ENCODE results near the gene SFMBT2.
"Not testable (repeated sequence)": the region's sequence is repeated elsewhere in the genome, so short reads cannot be mapped to it uniquely, and the experiment has no call there.

SFMBT2 gene

DNA sequence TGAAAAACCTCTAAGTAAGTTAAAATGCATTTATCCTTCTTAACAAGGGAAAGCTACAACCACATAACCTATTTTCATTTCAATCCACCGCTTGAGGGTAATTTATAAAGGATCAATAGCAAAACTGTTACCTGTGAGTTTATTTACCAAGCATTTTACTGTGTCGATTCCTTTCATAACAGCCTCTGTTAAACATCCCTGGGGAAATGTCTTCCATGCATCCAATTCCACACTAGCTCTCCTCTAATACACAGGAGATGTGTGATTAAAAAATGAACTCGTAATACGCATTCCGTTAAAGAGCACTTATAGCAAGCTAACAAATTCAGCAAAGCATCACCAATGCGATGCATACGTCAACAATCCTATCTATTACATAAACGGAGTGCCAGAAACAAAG lies 185.7 kb downstream of the SFMBT2 start:
- ChIA-PET CTCF (no interaction called here), POLR2A (no interaction called here)
- DNase-seq (ENCODE audit: low read depth, low spot score): no peak
- no peak overlapping the region for H3K4me3 ChIP-seq (ENCODE audit: low read depth, low read length)
- TF ChIP-seq, protein P1, sequence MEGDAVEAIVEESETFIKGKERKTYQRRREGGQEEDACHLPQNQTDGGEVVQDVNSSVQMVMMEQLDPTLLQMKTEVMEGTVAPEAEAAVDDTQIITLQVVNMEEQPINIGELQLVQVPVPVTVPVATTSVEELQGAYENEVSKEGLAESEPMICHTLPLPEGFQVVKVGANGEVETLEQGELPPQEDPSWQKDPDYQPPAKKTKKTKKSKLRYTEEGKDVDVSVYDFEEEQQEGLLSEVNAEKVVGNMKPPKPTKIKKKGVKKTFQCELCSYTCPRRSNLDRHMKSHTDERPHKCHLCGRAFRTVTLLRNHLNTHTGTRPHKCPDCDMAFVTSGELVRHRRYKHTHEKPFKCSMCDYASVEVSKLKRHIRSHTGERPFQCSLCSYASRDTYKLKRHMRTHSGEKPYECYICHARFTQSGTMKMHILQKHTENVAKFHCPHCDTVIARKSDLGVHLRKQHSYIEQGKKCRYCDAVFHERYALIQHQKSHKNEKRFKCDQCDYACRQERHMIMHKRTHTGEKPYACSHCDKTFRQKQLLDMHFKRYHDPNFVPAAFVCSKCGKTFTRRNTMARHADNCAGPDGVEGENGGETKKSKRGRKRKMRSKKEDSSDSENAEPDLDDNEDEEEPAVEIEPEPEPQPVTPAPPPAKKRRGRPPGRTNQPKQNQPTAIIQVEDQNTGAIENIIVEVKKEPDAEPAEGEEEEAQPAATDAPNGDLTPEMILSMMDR (IDR thresholded peaks at IDR 0.05; ENCODE audit: insufficient read depth, low read length, missing control alignments): no peak

- ChIA-PET POLR2A (no interaction called here), CTCF (interaction anchor here (0.9 kb wide), 1 partner anchor 9 kb away, joined by 3 read pairs; no protein-coding TSS in a partner anchor)
- DNase-seq (ENCODE audit: low read depth, low spot score): no peak
- TF ChIP-seq, protein P1 (IDR thresholded peaks at IDR 0.05; ENCODE audit: insufficient read depth, low read length, missing control alignments): no peak
- H3K4me3 ChIP-seq (ENCODE audit: low read depth, low read length): no peak overlapping the region
Observed at GRCh38 chr10:7218968-7219367, 191.9 kb downstream of the SFMBT2 start.

DNA sequence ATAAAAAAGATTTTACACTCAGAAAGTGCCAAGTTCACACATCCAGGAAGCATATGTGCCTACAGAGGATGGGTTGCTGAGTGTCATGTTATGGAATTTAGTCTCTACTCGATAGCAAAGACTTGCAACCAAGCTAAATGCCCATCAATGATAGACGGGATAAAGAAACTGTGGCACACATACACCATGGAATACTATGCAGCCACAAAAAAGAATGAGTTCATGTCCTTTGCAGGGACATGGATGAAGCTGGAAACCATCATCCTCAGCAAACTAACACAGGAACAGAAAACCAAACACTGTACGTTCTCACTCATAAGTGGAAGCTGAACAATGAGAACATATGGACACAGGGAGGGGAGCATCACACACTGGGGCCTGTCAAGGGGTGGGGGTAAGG lies 198.1 kb downstream of the SFMBT2 start:
- H3K4me3 ChIP-seq (ENCODE audit: low read depth, low read length); CTCF ChIA-PET; POLR2A ChIA-PET; DNase-seq (ENCODE audit: low read depth, low spot score): not testable (repeated sequence)

DNA sequence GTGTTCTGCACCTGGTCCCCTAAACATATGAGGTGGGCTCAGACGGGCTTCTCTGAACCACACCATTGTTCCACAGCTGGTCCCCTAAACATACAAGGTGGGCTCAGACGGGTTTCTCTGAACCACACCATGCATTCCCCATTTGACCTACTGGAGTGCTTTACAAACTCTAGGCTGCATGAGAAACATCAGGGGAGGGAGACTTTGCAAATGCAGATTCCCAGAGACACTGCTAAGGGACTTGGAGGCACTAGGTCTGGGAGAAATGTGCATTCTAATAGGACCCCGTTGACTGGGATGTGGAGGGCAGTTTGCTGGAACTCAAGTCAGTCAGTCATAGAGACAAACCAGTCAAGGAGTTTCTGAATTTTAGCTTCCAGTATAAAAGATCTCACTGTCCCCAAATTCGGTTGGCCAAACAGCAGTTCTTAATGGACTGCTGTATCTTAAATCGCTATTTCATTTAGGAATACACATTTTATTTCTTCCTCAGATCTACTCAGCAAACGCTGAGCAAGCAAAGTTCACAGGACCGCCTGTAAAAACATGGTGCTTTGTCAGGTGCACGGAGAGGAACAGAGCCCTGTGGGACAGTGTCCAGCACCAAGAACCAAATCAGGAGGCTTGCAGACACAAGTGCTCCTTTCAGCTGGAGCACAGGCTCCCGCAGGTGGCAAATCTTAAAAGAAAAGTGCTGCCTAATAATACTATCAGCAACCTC lies 198.8 kb downstream of the SFMBT2 start:
- POLR2A ChIA-PET: no interaction called here
- no peak overlapping the region for H3K4me3 ChIP-seq (ENCODE audit: low read depth, low read length)
- TF ChIP-seq, protein P1 (IDR thresholded peaks at IDR 0.05; ENCODE audit: insufficient read depth, low read length, missing control alignments): no peak
- no peak for DNase-seq (ENCODE audit: low read depth, low spot score)
- CTCF ChIA-PET: no interaction called here

DNA sequence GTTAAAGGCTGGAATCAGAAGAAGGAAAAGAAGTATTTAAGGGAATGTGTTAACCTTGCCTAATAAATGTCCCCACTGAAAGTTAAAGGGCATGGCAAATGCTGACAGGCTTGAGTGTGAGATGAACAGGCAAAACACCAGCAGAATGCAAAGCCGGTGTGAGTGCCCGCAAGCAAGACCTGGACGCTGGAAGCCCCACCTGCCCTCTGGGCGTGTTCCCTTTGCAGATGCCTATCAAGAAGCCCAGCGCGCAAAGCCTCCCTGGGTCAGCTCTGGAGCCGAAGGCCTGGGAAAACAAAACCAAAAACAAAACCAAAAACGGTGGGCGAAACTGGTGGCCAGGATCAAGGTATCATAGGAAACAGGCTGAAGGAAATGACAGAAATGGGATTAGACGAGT lies 200.3 kb downstream of the SFMBT2 start:
- CTCF ChIA-PET: no interaction called here
- TF ChIP-seq, protein P1 (IDR thresholded peaks at IDR 0.05; ENCODE audit: insufficient read depth, low read length, missing control alignments): no peak
- DNase-seq (ENCODE audit: low read depth, low spot score): no peak
- POLR2A ChIA-PET: no interaction called here
- no peak overlapping the region for H3K4me3 ChIP-seq (ENCODE audit: low read depth, low read length)

GRCh38 chr10:7209458-7209857 lies 201.4 kb downstream of the SFMBT2 start:
- ChIA-PET CTCF (no interaction called here), POLR2A (no interaction called here)
- TF ChIP-seq, protein P1 (IDR thresholded peaks at IDR 0.05; ENCODE audit: insufficient read depth, low read length, missing control alignments): no peak
- DNase-seq (ENCODE audit: low read depth, low spot score): no peak
- H3K4me3 ChIP-seq (ENCODE audit: low read depth, low read length): no peak overlapping the region

- ChIA-PET POLR2A (no interaction called here), CTCF (no interaction called here)
- no peak for DNase-seq (ENCODE audit: low read depth, low spot score)
- H3K4me3 ChIP-seq (ENCODE audit: low read depth, low read length): no peak overlapping the region
- TF ChIP-seq, protein P1 (IDR thresholded peaks at IDR 0.05; ENCODE audit: insufficient read depth, low read length, missing control alignments): no peak
Observed at GRCh38 chr10:7206412-7207100, 204.3 kb downstream of the SFMBT2 start.
